Endometrial microvascular endothelial cells (primary cell): ENCODE data around the gene WFIKKN2. TPM values are rescaled to one million over a fixed set of nuclear protein-coding genes. Genes with fewer than 3 reads are reported as not detected.

Experiments used
- in situ Hi-C: cut with HindIII; loops from 2 replicates; pipeline ENCODE4 v1.10.0; 2017; ENCODE audit warnings: low sequenced_read_pairs, low pct_unique_long_range_greater_than_20kb; ENCODE audit errors: inconsistent ontology term
- total RNA-seq: library from RNA; depleted of rRNA; stranded (reverse); fragments of >200 nt; gene quantifications from one replicate; pipeline ENCODE4 v1.2.3, GENCODE V29; 2015; ENCODE audit errors: inconsistent ontology term

The WFIKKN2 gene
- total RNA-seq, 1 donor from 2014 or later, result not detected

DNA sequence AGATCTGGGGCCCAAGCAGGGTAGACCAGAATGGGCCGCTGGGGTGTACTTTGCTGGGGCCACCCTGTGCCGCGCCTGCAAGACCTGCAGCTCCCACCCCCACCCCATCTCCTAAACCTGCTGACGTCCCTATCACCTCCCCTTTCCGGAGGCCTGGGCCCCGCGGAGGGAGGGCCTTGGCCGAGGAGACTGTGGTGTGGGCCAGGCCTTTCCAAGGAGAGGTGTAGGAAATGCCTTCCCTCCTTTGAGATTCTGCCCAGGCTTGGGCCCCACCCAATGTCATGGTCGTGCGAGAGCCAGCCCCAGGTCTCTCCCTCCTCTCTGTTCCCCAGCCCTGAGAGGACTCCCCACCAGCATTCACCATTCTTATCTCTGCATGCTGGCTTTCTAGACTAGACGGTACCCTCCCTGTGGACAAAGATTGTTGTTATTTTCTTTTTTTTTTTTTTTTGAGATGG is 3.9 kb upstream of the WFIKKN2 start:
- in situ Hi-C loops, result no loop called here

GRCh38 chr17:50832267-50832863 is 3.0 kb upstream of the WFIKKN2 start:
- in situ Hi-C loops, result no loop called here

DNA sequence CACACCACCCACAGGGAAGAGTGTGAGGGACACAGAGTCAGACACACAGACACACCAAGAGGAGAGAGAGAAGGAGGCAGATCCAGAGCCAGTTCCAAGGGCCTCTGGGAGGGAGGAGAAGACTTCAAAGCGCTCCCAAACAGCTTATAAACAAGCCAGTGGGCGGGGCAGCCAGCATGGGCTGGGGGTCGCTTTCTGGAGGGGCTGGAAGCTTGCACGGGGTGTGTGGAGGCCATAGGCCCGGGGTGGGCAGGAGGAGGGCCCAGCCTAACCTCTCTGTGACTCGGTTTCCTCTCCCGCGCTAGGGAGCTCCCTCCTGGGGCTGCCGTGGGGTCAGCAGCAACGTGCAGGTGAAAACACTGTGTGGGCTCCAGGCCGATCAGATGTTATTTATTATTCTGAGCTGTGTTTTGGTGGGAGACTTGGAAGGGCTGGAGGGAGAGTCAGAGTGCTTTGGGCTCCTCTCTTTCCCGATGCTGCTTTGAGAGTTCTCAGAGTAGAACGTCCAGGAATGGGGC is 2.5 kb upstream of the WFIKKN2 start:
- in situ Hi-C loops, result no loop called here

DNA sequence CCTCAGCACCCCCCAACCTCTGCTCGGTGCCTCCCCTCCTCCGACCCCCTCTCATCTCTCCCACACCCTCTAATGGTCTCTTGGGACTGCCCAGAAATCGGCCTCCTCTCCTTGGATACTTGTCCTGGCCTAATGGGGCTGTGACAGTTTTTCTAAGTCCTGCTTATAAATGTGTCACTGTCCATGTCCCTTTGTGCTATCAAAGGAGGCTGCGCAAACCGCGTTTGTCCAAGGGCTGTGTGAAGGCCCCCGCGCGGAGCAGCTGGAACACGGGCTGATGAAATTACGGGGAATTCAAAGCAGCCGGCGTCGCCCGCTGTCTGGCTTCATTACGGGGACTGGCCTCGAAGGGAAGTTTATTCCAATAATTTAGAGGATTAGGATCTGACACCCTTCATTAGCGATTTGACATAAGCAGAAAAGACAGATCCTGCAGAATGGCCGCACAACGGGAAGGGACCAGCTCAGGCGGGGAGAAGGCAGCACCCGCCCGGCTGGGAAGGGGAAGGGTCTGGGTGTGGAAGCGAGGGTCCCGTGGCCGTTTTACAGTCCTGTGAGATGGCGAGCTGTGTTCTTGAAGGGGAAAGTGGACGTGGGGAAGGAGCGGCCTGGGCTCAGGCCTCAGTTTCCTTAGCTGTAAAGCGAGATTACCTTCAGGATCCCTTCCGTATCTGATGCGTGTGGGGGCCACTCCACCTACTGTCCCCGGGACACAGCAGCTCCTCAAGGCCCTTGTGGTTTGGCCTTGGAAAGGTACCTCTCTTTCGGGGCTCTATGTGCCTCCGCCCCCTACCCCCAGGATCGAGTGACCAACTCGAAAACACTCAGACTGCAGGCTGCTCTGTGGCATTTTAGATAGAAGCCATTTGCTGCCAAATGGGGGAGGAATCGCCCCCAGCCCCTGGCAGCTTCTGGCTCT is 1.6 kb upstream of the WFIKKN2 start:
- in situ Hi-C loops, result no loop called here

DNA sequence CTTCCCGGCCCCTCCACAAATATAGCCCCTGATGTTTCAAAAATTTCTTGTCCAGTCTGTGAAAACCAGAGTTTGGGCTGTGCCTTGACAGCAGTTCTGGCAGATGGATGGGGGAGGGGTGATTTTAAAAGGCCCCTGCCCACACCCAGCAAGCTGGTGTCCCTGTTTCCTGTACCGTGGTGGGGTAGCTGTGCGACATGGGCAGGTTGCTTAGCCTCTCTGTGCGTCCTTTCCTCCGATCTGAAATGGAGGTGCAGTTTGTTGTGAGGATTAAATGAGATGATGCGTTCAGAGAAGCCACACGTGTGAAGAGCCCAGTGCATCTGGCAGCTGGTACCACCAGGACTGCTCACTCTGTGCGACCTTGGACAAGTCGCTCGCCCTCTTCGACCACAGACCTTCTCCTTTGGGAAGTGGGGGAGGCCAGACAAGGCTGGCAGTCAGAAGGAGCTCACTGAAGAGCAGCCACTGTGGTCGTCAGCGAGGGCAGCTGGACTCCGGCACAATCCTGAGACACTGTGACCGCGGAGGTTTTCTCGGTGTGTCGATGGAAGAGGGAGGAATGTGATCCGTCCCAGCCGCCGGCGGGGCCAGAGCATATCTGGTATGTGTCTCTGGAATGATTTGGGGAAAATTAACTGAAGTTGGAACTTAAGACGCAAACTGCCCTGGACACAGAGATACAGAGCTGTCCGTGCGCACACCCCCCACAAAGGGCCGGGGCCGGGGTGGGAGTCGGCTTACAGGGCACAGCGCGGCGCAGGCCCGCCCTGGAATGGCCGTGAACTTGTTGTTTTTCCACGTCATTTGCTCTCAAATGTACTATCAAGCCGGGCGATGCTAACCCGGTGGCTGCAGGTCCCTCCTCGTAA is 721 bp upstream of the WFIKKN2 start:
- in situ Hi-C loops, result no loop called here

- in situ Hi-C loops, result no loop called here
These were observed 1.4 kb downstream of the WFIKKN2 start for GRCh38 chr17:50836826-50837225.

DNA sequence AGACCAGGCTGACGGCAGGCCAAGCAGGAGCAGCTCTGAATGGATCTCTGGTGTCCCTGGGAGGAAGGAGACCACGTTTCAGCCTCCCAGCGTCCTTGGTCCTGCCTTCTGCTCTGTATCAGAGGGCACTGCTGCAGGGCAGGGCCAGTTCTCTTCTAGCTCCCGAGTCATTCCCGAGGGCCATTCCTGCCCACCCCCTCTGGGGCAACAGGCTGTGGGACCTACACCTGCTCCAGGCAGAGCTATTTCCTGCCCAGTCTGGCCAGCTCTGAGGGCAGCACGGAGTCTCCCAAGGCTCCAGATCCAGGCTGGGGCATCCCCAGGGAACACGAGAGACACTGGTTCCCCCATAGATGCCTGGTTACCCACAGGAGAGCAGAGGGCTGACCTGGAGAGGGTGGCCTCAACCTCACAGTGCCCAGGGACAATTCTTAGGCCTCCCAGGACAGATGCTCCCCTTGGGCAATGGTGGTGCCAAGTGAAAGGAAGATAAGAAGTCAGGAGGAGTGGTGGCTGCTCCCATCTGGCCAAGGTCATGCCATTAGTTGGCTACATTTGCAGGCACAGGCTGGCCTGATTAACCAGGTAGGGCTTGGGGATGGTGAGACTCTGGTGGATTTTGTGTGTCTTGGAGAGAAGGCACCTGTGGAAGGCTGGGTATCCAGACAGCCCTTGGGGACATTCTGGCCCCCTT is 2.0 kb downstream of the WFIKKN2 start:
- in situ Hi-C loops, result no loop called here

DNA sequence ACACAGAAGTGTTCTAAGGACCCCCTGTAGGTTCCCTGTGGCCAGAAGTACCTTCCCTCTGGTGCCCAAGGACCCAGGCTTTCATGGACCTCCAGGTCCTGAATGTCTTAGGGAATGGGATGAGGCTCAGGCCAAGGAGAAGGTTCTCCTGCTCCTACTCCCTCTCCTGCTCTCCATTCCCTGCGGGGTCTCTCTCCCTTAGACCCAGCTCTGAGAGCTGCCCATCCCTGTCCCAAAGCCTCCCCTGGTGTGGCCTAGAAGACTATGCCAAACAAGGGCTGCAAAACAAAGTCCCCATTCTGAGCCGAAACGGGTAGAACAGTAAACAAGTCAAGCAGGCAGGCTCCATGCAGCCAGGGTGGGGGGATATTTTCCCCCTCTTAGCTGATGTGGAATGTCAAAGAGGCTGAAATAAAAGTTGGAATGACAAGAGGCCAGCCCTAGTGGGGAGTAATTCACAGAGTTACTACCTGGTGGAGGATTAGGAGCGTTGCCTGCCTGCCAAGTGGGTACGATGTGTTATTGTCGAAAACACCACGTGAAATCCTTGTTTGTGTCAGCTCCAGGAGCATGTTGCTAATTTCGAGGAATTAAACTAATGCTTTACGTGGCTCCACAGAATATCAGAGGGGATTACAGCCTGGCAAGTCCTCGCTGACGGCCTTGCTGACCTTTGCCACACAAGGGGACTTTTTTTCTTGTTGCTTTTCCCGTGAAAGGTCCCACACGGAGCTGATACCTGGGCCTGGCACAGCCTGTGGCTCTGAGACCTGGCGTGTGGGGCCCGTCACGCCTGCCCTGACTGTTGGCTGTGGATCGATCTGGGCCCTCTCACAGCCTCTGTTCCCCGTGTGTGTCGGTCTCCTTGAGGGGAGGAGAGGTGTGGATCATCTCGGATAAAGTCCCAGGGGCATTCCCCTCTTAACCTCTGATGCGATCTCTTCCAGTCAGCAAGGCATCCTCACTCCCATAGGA is 2.9 kb downstream of the WFIKKN2 start:
- in situ Hi-C loops, result no loop called here

GRCh38 chr17:50839591-50840310 is 4.4 kb downstream of the WFIKKN2 start:
- in situ Hi-C loops, result no loop called here

DNA sequence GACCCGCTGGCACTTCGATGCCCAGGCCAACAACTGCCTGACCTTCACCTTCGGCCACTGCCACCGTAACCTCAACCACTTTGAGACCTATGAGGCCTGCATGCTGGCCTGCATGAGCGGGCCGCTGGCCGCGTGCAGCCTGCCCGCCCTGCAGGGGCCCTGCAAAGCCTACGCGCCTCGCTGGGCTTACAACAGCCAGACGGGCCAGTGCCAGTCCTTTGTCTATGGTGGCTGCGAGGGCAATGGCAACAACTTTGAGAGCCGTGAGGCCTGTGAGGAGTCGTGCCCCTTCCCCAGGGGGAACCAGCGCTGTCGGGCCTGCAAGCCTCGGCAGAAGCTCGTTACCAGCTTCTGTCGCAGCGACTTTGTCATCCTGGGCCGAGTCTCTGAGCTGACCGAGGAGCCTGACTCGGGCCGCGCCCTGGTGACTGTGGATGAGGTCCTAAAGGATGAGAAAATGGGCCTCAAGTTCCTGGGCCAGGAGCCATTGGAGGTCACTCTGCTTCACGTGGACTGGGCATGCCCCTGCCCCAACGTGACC is 5.0 kb downstream of the WFIKKN2 start:
- in situ Hi-C loops, result no loop called here

DNA sequence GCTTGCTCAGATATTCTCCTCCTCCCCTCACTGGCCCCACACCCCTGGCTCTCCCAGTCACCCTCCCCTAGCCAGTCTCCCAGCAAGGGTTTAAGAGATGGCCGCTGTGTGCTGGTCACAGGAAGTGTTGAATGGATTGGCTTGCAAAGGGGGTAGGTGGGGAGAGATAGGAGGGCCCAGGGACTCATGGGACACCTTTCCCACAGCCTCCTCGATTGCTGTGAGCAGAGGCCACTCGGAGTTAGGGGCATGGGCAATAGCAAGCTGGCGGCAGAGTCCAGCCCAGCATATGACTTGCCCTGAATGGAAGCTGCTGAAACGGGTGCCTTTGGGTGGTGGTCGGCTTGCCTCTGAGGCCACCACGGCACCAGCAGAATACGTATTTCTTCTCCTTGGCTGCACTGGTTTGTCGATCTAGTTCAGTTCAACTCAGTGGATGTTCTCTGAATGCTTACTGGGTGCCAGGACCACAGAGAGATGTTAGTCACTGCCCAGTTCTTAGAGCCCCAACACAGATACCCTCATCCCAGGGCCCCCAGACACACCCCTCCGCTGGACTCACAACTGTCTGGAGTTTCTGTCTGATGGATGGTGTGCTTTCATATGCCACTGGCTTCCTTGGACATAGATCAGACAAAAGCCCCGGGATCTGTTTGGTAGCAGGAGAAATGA is 6.0 kb downstream of the WFIKKN2 start:
- in situ Hi-C loops, result no loop called here

DNA sequence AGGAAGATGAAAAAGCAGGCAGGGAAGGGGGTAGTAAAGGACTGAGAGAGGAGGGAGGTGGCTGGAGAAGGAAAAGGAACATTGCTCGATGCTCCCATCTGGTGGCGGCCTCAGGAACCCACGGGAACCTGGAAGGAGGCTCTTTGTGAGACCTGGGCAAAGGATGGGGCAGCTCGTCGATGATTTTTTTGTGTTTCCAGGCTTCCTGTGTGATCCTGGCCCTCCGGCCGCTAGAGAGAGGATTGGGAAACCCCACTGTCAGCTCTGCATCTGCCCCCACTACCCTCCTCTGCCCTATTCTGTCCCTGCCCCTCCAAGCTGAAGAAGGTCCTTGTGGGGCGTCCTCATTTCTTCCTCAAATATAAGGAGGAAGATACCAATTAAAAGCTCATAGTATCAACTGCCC is 6.6 kb downstream of the WFIKKN2 start:
- in situ Hi-C loops, result no loop called here

DNA sequence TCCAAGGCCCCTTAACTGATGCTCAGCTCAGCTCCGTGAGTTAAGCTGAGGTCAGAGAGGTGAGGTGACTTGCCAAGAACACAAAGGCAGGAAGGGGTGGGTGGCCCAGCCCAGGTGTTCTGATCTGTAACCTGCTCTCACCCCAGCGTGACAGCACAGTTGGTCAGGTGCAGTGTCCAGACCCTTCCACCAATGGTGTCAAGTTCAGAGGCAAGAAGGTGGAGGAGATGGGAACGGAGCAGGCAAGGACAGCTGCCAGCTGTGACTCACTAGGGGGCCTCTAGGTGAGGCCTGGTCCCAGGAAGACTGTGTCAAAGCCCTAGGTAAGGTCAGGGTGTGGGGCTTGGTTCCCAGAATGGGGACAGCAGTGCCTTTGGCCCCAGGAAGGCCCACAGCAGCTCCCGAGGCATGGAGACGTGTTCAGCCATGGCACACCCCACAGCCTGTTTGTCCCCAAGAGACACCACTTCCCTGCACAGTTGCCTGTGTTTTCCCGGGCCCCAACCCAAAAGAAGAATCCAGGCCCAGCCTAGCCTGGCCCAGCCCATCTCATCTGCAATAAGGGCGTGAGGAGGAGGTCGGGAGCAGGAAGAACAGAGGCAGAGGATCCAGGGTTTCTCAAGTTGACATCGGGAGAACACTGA is 7.2 kb downstream of the WFIKKN2 start:
- in situ Hi-C loops, result no loop called here

DNA sequence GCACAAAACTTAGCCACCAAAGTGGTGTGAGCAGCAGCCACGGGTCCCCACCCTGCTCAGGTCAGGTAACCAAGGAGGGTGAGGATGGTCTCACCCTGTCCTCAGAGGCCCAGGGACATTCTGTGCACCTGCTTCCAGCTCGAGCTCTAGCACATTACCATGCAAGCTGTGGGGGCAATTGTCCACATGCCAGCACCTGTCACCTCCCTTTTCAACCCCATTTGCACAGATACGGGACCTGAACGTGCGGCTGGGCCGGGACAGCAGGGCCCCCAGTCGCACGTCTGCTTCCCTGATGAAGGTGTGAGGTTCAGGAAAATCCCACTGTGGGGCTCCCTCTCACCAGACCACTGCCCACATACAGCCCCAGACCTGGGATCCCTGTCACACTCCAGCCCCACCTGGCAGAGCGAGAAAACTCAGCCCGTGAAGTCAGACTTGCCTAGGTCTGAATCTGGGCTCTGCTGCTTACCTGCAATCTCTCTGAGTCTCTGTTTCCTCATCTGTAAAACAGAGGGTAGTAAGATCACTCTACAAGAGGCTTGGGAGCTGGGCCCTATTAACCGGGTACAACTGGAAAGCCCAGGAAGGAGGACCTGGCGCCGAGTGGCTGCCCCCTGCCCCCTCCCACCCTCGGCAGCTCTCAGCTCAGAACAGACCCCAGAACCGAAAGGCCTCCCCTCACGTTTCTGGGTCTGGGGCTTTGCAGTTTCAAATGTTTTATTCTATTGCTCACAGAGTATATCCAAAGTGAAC is 7.9 kb downstream of the WFIKKN2 start:
- in situ Hi-C loops, result no loop called here

- in situ Hi-C loops, result no loop called here
These were observed 8.8 kb downstream of the WFIKKN2 start for GRCh38 chr17:50844117-50844700.
